GM12878 (cell line): ENCODE measurements around the gene STYXL1. TPM values are rescaled to one million over a fixed set of nuclear protein-coding genes. Genes with fewer than 3 reads are reported as not detected.

Experiments
- ATAC-seq: fragments of 200-7000 bp; cut with Tn5 transposase; 3 replicates; pipeline ENCODE4 v1.9.1; 2020; ENCODE audit warnings: mild to moderate bottlenecking, moderate library complexity
- BruUV-seq: library from RNA; stranded (reverse); fragments of 400-500 nt; replicated peaks from 2 replicates; lab custom pipeline; 2021; lab: Mats Ljungman, UMichigan
- CTCF ChIA-PET: fragments of 300-600 bp; sonication (Branson Sonifier 250); formaldehyde crosslinking; extraction: SDS; loops from one replicate; lab custom pipeline; 2021; ENCODE audit warnings: inconsistent platforms; lab: Yijun Ruan, JAX
- POLR2A ChIA-PET: fragments of 350-600 bp; formaldehyde crosslinking; extraction: SDS; loops from one replicate; lab custom pipeline; 2021; ENCODE audit warnings: inconsistent platforms; lab: Charles Lee
- RAD21 ChIA-PET: fragments of 300-600 bp; sonication (Branson Sonifier 250); formaldehyde crosslinking; loops from one replicate; lab custom pipeline; 2023; ENCODE audit warnings: antibody characterized with exemption; ENCODE audit not compliant: unreplicated experiment; lab: Charles Lee
- SMC1A ChIA-PET: fragments of 300-600 bp; sonication (Branson Sonifier 250); formaldehyde crosslinking; loops from one replicate; lab custom pipeline; 2023; ENCODE audit not compliant: unreplicated experiment, uncharacterized antibody; lab: Charles Lee
- DNase-seq: peaks from one replicate; pipeline ENCODE4 v3.0.0-alpha.2; 2011; ENCODE audit warnings: low read depth, low spot score
- FAIRE-seq: peaks from 3 replicates; lab custom pipeline; 2011; peaks lifted over from hg19 to GRCh38; lab: Jason Lieb, UNC
- H2AFZ ChIP-seq: 2 replicates; pipeline ENCODE4 v1.6.0; 2011; ENCODE audit warnings: low read depth, low read length, control low read depth; ENCODE audit not compliant: control insufficient read depth
- H3K27ac ChIP-seq: 2 replicates; pipeline ENCODE4 v1.5.1; 2011; ENCODE audit warnings: control low read depth; ENCODE audit not compliant: control insufficient read depth, insufficient read depth
- H3K27me3 ChIP-seq, 2 experiments: replicated peaks in 1 of 2; 2 replicates each; pipeline versions ENCODE4 v1.6.0 to v1.6.1; 2011; ENCODE audit warnings: low read length in 1 of 2; ENCODE audit not compliant: control insufficient read depth in 2 of 2, insufficient read depth in 2 of 2
- H3K36me3 ChIP-seq, 2 experiments: 2 replicates each; pipeline ENCODE4 v1.5.1; 2011; ENCODE audit warnings: low read length in 1 of 2; ENCODE audit not compliant: control insufficient read depth in 2 of 2, insufficient read depth in 2 of 2
- H3K4me1 ChIP-seq: 2 replicates; pipeline ENCODE4 v1.6.1; 2011; ENCODE audit warnings: mild to moderate bottlenecking, low read length, moderate library complexity, mixed read lengths; ENCODE audit not compliant: control insufficient read depth, insufficient read depth
- H3K4me2 ChIP-seq: 2 replicates; pipeline ENCODE4 v1.6.0; 2011; ENCODE audit warnings: control low read depth; ENCODE audit not compliant: control insufficient read depth, insufficient read depth
- H3K4me3 ChIP-seq: fragments of 200-600 bp; sonication (generic); 2 replicates; pipeline ENCODE4 v1.5.1; 2016
- H3K79me2 ChIP-seq: 2 replicates; pipeline ENCODE4 v1.6.0; 2011; ENCODE audit warnings: low read length; ENCODE audit not compliant: control insufficient read depth, insufficient read depth
- H3K9ac ChIP-seq: 2 replicates; pipeline ENCODE4 v1.8.0; 2011; ENCODE audit warnings: low read length, control low read depth, mixed read lengths; ENCODE audit not compliant: control insufficient read depth, insufficient read depth
- H3K9me3 ChIP-seq: replicated peaks from 3 replicates; pipeline ENCODE4 v1.5.1; 2011; ENCODE audit warnings: mild to moderate bottlenecking, low read length; ENCODE audit not compliant: control insufficient read depth, insufficient read depth
- H4K20me1 ChIP-seq: 2 replicates; pipeline ENCODE4 v1.6.0; 2011; ENCODE audit not compliant: control insufficient read depth, insufficient read depth
- BHLHE40 ChIP-seq, 2 experiments: fragments of 450-650 bp in 1 of 2; IDR thresholded peaks; 2 replicates each; pipeline ENCODE4 v1.6.1; 2011 to 2017; ENCODE audit warnings: low read depth in 2 of 2, borderline replicate concordance in 1 of 2, improper control_type of control experiment in 1 of 2, low read length in 1 of 2, mild to moderate bottlenecking in 1 of 2
- CHD4 ChIP-seq: fragments of 200-600 bp; sonication (generic); IDR thresholded peaks from 2 replicates; pipeline ENCODE4 v1.6.1; 2016; ENCODE audit warnings: mild to moderate bottlenecking
- IKZF2 ChIP-seq, 2 experiments: fragments of 450-650 bp; IDR thresholded peaks; 2 replicates each; pipeline ENCODE4 v1.6.1; 2017; ENCODE audit warnings: mild to moderate bottlenecking in 2 of 2, moderate library complexity in 2 of 2
- KAT2A ChIP-seq: conservative IDR thresholded peaks from 2 replicates; pipeline ENCODE4 v1.6.1; 2011; ENCODE audit warnings: low read depth, low read length; ENCODE audit not compliant: control insufficient read depth
- KLF5 ChIP-seq: fragments of 450-650 bp; IDR thresholded peaks from 2 replicates; pipeline ENCODE4 v1.6.1; 2014; ENCODE audit warnings: mild to moderate bottlenecking; ENCODE audit not compliant: partially characterized antibody
- MYB ChIP-seq: fragments of 150-350 bp; IDR thresholded peaks from 2 replicates; pipeline ENCODE4 v1.6.1; 2014; ENCODE audit warnings: mild to moderate bottlenecking, low read depth, low read length, borderline replicate concordance
- NRF1 ChIP-seq: conservative IDR thresholded peaks from 2 replicates; pipeline ENCODE4 v1.6.1; 2011; ENCODE audit warnings: mild to moderate bottlenecking, low read depth, low read length, improper control_type of control experiment
- POLR2AphosphoS2 ChIP-seq: IDR thresholded peaks from 2 replicates; pipeline ENCODE4 v1.6.1; 2011; ENCODE audit warnings: low read depth, mild to moderate bottlenecking, low read length, improper control_type of control experiment, moderate library complexity
- RCOR1 ChIP-seq: conservative IDR thresholded peaks from 2 replicates; pipeline ENCODE4 v1.6.1; 2012; ENCODE audit warnings: low read depth, low read length, improper control_type of control experiment
- TCF12 ChIP-seq: IDR thresholded peaks from 2 replicates; pipeline ENCODE4 v1.6.1; 2011; ENCODE audit warnings: low read depth, mild to moderate bottlenecking, low read length
- ZSCAN29 ChIP-seq: fragments of 450-650 bp; IDR thresholded peaks from 2 replicates; pipeline ENCODE4 v1.6.1; 2017; ENCODE audit warnings: mild to moderate bottlenecking, moderate library complexity
- WGBS: methylation state at CpG from one replicate; pipeline ENCODE4 v1.1.6; 2016; ENCODE audit warnings: low lambda C conversion rate; ENCODE audit not compliant: insufficient replicate concordance, insufficient coverage; ENCODE audit errors: missing lambda C conversion rate; 5-methylcytosine and 5-hydroxymethylcytosine counted together
- in situ Hi-C: fragments of 300-500 bp; cut with MboI; formaldehyde crosslinking; loops from 9 replicates; pipeline ENCODE4 v1.14.3; 2018; ENCODE audit warnings: mixed read lengths
- intact Hi-C: fragments of 100-400 bp; cut with micrococcal nuclease; formaldehyde crosslinking; loops from one replicate; pipeline ENCODE4 v1.14.2; 2022; ENCODE audit not compliant: unreplicated experiment
- polyA plus RNA-seq, 11 experiments: library from polyadenylated mRNA; depleted of rRNA in 4 of 11; unstranded in 6 of 11; stranded (reverse) in 5 of 11; fragments of >200 nt; fragmentation: Nextera tagmentation in 4 of 11; fragmentation: Illumina TruSeq in 1 of 11; extraction: Ambion mirVana in 4 of 11; extraction: Trizol in 1 of 11; gene quantifications; 1 replicate in 1 of 11; 2 replicates in 10 of 11; pipeline versions ENCODE4 v1.2.1 to v1.2.3, GENCODE V29; 2011 to 2016; ENCODE audit warnings: inconsistent platforms in 2 of 11, missing spikeins in 2 of 11, low read depth in 1 of 11
- total RNA-seq, 4 experiments: library from RNA; depleted of rRNA in 3 of 4; stranded (reverse); fragments of >200 nt in 3 of 4; fragmentation: Illumina TruSeq in 1 of 4; extraction: Trizol in 1 of 4; gene quantifications; 2 replicates each; pipeline versions ENCODE4 v1.2.1 to v1.2.3, GENCODE V29; 2013 to 2021
- TF ChIP-seq, protein P1 (sequence below): IDR thresholded peaks from 2 replicates; pipeline ENCODE4 v1.6.1; 2011; ENCODE audit warnings: low read depth, mild to moderate bottlenecking, low read length, moderate library complexity, borderline replicate concordance; ENCODE audit errors: extremely low read depth
- TF ChIP-seq, protein P2 (sequence below): fragments of 450-650 bp; formaldehyde crosslinking; IDR thresholded peaks from 2 replicates; pipeline ENCODE4 v1.4.0; 2020; ENCODE audit warnings: mild to moderate bottlenecking, moderate library complexity
- TF ChIP-seq, protein P3 (sequence below): fragments of 450-650 bp; IDR thresholded peaks from 2 replicates; pipeline ENCODE4 v1.6.1; 2017; ENCODE audit warnings: borderline replicate concordance

Gene STYXL1
- total and polyA plus RNA-seq, 10 of the 15 experiments (the other 5 are each of a cell fraction or from before 2014, with no cell fraction given): 18.4 to 65.9 (median 40.7) TPM

DNA sequence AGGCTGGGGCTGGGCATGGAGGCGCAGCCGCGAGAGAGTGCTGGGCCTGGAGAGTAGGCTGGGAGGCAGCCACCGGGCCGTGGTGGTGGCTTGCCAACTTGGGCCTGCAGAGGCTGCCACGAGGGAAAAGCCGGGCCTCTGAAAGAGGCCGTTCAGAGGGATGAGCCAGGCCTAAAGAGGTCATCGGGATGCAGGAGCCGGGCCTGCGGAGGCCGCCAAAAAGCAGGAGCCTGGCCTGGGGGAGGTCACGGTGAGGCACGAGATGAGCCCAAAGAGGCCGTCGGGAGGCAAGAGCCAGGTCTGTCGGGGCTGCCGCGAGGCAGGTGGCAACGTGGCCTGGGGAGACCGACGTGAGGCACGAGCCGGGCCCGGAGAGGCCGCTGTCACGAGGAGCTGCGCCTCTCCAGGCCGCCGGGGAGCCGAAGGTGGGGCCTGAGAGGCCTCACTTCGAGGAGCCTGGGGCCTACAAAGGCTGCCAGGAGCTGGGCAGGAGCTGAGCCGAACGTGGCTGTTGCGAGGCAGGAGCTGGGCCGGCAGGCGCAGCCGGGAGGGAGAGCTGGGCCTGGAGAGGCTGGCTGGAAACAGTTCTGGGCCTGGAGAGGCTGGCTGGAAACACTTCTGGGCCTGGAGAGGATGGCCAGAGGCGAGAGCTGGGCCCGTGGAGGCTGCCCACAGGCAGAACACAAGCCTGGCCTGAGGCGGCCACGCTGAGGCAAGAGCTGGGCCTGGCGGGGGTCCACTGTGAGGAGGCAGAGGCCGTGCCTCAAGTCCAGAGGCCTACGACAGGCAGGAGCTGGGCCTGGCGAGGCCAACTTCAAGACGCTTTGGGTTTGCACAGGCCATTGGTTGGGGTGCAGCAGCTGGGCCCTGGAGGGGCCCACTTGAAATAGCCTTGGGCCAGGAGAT lies 24.7 kb upstream of the STYXL1 start:
- intact Hi-C loops (no loop called here), in situ Hi-C loops (no loop called here)
- no peak for FAIRE-seq

More for the DNA sequence above, 24.7 kb upstream of the STYXL1 start:
- RAD21 ChIA-PET: no interaction called here
- H3K4me3 ChIP-seq: no peak overlapping the region
- no peaks in the 10 kb centered on the region for H3K4me1 ChIP-seq
- H3K79me2 ChIP-seq: no peaks in the 10 kb centered on the region
- no peak overlapping the region for H3K27ac ChIP-seq
- TF ChIP-seq IKZF2 (IDR thresholded peaks at IDR 0.05): no peak
- TF ChIP-seq, protein P1, sequence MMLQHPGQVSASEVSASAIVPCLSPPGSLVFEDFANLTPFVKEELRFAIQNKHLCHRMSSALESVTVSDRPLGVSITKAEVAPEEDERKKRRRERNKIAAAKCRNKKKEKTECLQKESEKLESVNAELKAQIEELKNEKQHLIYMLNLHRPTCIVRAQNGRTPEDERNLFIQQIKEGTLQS: no peak
- TF ChIP-seq, protein P2, sequence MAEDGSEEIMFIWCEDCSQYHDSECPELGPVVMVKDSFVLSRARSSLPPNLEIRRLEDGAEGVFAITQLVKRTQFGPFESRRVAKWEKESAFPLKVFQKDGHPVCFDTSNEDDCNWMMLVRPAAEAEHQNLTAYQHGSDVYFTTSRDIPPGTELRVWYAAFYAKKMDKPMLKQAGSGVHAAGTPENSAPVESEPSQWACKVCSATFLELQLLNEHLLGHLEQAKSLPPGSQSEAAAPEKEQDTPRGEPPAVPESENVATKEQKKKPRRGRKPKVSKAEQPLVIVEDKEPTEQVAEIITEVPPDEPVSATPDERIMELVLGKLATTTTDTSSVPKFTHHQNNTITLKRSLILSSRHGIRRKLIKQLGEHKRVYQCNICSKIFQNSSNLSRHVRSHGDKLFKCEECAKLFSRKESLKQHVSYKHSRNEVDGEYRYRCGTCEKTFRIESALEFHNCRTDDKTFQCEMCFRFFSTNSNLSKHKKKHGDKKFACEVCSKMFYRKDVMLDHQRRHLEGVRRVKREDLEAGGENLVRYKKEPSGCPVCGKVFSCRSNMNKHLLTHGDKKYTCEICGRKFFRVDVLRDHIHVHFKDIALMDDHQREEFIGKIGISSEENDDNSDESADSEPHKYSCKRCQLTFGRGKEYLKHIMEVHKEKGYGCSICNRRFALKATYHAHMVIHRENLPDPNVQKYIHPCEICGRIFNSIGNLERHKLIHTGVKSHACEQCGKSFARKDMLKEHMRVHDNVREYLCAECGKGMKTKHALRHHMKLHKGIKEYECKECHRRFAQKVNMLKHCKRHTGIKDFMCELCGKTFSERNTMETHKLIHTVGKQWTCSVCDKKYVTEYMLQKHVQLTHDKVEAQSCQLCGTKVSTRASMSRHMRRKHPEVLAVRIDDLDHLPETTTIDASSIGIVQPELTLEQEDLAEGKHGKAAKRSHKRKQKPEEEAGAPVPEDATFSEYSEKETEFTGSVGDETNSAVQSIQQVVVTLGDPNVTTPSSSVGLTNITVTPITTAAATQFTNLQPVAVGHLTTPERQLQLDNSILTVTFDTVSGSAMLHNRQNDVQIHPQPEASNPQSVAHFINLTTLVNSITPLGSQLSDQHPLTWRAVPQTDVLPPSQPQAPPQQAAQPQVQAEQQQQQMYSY (CRISPR knock-in tag): no peak
- TF ChIP-seq NRF1: no peak
- no peak for TF ChIP-seq POLR2AphosphoS2
- TF ChIP-seq, protein P3, sequence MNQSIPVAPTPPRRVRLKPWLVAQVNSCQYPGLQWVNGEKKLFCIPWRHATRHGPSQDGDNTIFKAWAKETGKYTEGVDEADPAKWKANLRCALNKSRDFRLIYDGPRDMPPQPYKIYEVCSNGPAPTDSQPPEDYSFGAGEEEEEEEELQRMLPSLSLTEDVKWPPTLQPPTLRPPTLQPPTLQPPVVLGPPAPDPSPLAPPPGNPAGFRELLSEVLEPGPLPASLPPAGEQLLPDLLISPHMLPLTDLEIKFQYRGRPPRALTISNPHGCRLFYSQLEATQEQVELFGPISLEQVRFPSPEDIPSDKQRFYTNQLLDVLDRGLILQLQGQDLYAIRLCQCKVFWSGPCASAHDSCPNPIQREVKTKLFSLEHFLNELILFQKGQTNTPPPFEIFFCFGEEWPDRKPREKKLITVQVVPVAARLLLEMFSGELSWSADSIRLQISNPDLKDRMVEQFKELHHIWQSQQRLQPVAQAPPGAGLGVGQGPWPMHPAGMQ: no peak
- no peak for TF ChIP-seq TCF12
- no peak for TF ChIP-seq ZSCAN29
- TF ChIP-seq RCOR1: no peak
- no peak for TF ChIP-seq CHD4
- no peak for TF ChIP-seq KAT2A
- no peak for TF ChIP-seq BHLHE40 (IDR thresholded peaks at IDR 0.05; ENCODE audit: borderline replicate concordance in 1 of 2, low read depth in 2 of 2, low read length in 1 of 2)
- no peak for TF ChIP-seq KLF5
- TF ChIP-seq MYB: no peak
- SMC1A ChIA-PET: no interaction called here
- H4K20me1 ChIP-seq: no peaks in the 10 kb centered on the region
- WGBS: 89% methylated on average over 47 of the region's 47 CpGs
- no peaks in the 10 kb centered on the region for H3K27me3 ChIP-seq
- ATAC-seq (no peak), DNase-seq (no peak)
- H3K4me2 ChIP-seq: no peak overlapping the region
- H2AFZ ChIP-seq: no peak overlapping the region
- H3K36me3 ChIP-seq: peaks cover 0 to 3% of the 10 kb centered on the region in 2 experiments; a peak in 2 of 4 replicates
- POLR2A ChIA-PET: no interaction called here
- no TSS peak for BruUV-seq
- H3K9ac ChIP-seq: no peak overlapping the region
- H3K9me3 ChIP-seq: no peaks in the 10 kb centered on the region; the same call in 2 of the 3 replicates
- CTCF ChIA-PET: interaction anchor here (1.1 kb wide), 1 partner anchor 310 kb away, joined by 3 read pairs; no protein-coding TSS in a partner anchor
